Endometrium (tissue), 2 donors: ENCODE measurements around the gene CARD8.
"Not testable (repeated sequence)": the region's sequence is repeated elsewhere in the genome, so short reads cannot be mapped to it uniquely, and the experiment has no call there.

ENCODE experiments used
- FAIRE-seq: peaks from 2 replicates; lab custom pipeline; 2012; peaks lifted over from hg19 to GRCh38; lab: Jason Lieb, UNC
- donor health status: control.
- donor health status: control.

The CARD8 gene

GRCh38 chr19:48260359-48260714 lies 4.6 kb upstream of the CARD8 start:
- not testable (repeated sequence) for FAIRE-seq

- not testable (repeated sequence) for FAIRE-seq
Observed at GRCh38 chr19:48258992-48259391, 3.3 kb upstream of the CARD8 start.

GRCh38 chr19:48258350-48258749 lies 2.6 kb upstream of the CARD8 start:
- no peak for FAIRE-seq

- no peak for FAIRE-seq
Observed at GRCh38 chr19:48254529-48254970, 1.2 kb downstream of the CARD8 start.

GRCh38 chr19:48253999-48254398 lies 1.7 kb downstream of the CARD8 start:
- no peak for FAIRE-seq

- FAIRE-seq, result no peak
Observed at GRCh38 chr19:48252609-48253008, 3.1 kb downstream of the CARD8 start.

- no peak for FAIRE-seq
Observed at GRCh38 chr19:48250290-48251025, 5.3 kb downstream of the CARD8 start.

GRCh38 chr19:48249502-48250014 lies 6.2 kb downstream of the CARD8 start:
- no peak for FAIRE-seq

GRCh38 chr19:48248081-48248833 lies 7.5 kb downstream of the CARD8 start:
- FAIRE-seq, result no peak

GRCh38 chr19:48247212-48247611 lies 8.5 kb downstream of the CARD8 start:
- FAIRE-seq, result peak; percentile 69

GRCh38 chr19:48246101-48246500 lies 9.6 kb downstream of the CARD8 start:
- FAIRE-seq, result no peak

- FAIRE-seq, result no peak
Observed at GRCh38 chr19:48244281-48244680, 11.4 kb downstream of the CARD8 start.

- FAIRE-seq, result not testable (repeated sequence)
Observed at GRCh38 chr19:48241771-48242170, 13.9 kb downstream of the CARD8 start.

- no peak for FAIRE-seq
Observed at GRCh38 chr19:48239582-48240141, 16.1 kb downstream of the CARD8 start.

- no peak for FAIRE-seq
Observed at GRCh38 chr19:48239120-48239519, 16.6 kb downstream of the CARD8 start.

GRCh38 chr19:48237057-48237456 lies 18.7 kb downstream of the CARD8 start:
- no peak for FAIRE-seq

- FAIRE-seq, result no peak
Observed at GRCh38 chr19:48230555-48231129, 25.1 kb downstream of the CARD8 start.

- FAIRE-seq, result no peak
Observed at GRCh38 chr19:48221628-48222027, 34.1 kb downstream of the CARD8 start.

- FAIRE-seq, result not testable (repeated sequence)
Observed at GRCh38 chr19:48220784-48221183, 34.9 kb downstream of the CARD8 start.

GRCh38 chr19:48218997-48219396 lies 36.7 kb downstream of the CARD8 start:
- no peak for FAIRE-seq

GRCh38 chr19:48216933-48217332 lies 38.8 kb downstream of the CARD8 start:
- FAIRE-seq, result no peak

- no peak for FAIRE-seq
Observed at GRCh38 chr19:48213959-48214358, 41.8 kb downstream of the CARD8 start.

GRCh38 chr19:48210005-48210404 lies 45.7 kb downstream of the CARD8 start:
- FAIRE-seq, result no peak
